SK-N-DZ (cell line): ENCODE measurements around the gene SFXN4.
"Not testable (repeated sequence)": the region's sequence is repeated elsewhere in the genome, so short reads cannot be mapped to it uniquely, and the experiment has no call there.

ENCODE experiments used
- DNase-seq: peaks from one replicate; pipeline ENCODE4 v3.0.0-alpha.2; 2015; ENCODE audit warnings: low spot score
- small RNA-seq, 2 experiments: library from RNA; depleted of rRNA; stranded (forward); fragments of <200 nt; gene quantifications; one replicate each; pipeline ENCODE3, GENCODE V24; 2014

Gene SFXN4

DNA sequence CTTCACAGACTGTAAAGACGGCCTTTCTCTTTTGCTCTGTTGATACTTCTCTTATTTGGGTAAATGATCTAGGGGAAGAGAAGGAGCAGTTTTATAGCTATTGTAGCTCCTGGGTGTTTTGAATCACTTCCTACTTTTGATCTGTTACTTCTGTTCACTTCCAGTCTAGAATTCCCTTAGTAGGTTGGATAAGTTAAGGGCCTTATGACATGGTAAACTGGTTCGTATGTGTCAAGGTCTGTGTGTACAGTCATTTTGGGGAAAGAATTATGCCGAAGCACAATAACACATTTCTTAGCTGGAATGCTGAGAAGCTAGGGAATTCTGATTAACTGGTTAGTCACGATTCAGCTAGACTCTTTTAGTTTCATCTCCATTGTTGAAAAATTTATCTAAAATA lies 53.5 kb downstream of the SFXN4 start:
- DNase-seq: no peak

DNA sequence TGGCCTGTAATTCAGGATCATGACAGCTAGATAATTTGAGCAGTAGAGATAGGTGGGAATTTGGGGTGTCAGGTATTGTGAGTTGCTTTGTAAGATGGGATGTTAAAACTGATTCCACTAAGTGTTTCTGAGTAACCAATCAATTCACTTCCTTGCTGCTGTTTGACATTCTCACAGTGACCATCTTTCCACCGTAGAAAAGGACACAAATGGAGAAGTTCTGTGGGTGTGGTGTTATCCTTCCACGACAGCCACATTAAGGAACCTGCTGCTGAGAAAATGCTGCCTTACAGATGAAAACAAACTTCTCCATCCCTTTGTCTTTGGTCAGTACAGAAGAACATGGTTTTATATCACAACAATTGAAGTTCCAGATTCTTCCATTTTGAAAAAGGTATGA lies 57.7 kb downstream of the SFXN4 start:
- not testable (repeated sequence) for DNase-seq

DNA sequence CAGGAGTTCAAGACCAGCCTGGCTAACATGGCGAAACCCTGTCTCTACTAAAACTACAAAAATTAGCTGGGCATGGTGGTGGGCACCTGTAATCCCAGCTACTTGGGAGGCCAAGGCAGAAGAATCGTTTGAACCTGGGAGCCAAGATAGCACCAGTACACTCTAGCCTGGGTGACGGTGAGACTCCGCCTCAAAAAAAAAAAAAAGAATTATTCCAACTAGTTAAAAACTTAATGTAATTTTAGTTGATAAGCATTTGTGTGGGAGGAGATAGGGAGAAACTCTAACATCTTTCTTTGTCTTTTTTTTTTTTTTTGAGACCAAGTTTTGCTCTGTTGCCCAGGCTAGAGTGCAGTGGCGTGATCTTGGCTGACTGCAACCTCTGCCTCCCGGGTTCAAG lies 58.4 kb downstream of the SFXN4 start:
- DNase-seq: not testable (repeated sequence)

GRCh38 chr10:119105899-119106298 lies 59.6 kb downstream of the SFXN4 start:
- DNase-seq: not testable (repeated sequence)

DNA sequence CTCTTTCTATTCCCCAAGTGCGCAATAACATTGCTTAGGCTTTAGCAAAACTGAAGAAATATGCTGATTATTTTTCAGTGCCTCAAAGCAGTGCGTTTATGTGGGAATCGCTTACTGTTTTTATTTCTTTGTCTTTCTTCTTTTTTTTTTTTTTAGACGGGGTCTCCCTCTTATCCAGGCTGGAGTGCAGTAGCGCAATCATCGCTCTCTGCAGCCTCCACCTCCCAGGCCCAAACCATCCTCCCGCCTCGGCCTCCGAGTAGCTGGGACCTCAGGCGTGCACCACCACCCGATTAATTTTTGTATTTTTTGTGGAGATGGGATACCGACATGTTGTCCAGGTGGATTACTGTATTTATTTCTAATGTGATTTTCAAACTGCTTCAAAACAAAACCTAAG lies 60.4 kb downstream of the SFXN4 start:
- DNase-seq: no peak

DNA sequence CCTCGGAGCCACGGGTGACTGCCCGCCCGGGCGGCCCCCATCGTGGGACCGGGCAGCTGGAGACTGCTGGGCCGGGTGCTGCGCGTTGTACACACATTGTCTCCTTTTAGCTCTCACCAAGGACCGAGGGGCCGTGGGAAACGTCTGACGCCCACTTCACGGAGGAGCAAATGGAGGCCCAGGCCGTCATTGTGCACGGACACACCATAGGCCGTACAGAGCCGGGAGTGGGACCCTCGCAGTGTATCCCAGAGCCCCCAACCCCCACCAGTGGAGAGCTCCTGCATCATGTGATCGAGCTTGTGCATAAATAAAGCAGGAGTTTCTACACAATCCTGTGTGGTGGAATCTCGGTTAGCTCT lies 60.9 kb downstream of the SFXN4 start:
- peak; percentile 34 for DNase-seq

DNA sequence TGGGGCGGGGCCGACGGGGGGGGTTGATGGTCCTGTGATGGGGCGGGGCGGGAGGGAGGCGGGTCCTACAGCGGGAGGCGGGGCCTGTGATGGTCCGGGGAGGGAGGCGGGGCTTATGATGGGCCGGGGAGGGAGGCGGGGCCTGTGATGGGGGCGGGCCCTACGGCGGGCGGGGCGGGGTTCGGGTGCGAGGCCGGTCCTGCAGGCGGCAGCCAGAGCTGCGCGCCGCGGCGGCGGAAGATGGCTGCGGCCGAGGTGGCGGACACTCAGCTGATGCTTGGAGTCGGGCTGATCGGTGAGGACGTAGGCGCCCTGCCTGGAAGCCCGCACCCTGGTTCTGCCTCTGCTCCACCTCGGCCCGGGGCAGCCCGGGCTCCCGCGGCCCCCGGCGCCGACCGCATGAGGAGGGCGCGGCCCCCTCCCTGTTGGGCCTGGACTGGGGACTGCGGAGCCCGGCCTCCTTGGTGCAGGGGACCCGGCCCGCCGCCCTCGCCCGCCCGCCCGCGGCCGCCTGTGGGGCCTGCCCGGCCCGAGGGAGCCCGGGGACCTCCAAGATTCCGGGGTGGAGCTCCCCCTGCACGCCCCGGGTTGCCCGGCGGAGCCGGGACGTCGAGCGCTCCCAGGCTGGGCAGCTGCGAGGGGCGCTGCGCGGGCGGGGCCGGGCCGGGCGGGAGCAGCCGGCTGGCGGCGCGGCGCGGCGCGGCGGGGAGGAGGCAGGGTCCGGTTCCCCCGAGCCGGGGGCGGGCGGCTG lies 61.4 kb downstream of the SFXN4 start, which contains the start of gene DENND10:
DENND10 (plus strand) TSS at position 211 of the 751 bp plus-strand sequence; CDS start at position 241, 30 bp downstream.
- DNase-seq: peak; percentile 72

- DNase-seq: peak; percentile 65
Observed at GRCh38 chr10:119103241-119103902, 62.1 kb downstream of the SFXN4 start.

GRCh38 chr10:119101366-119102098 lies 64.0 kb downstream of the SFXN4 start:
- no peak for DNase-seq

DNA sequence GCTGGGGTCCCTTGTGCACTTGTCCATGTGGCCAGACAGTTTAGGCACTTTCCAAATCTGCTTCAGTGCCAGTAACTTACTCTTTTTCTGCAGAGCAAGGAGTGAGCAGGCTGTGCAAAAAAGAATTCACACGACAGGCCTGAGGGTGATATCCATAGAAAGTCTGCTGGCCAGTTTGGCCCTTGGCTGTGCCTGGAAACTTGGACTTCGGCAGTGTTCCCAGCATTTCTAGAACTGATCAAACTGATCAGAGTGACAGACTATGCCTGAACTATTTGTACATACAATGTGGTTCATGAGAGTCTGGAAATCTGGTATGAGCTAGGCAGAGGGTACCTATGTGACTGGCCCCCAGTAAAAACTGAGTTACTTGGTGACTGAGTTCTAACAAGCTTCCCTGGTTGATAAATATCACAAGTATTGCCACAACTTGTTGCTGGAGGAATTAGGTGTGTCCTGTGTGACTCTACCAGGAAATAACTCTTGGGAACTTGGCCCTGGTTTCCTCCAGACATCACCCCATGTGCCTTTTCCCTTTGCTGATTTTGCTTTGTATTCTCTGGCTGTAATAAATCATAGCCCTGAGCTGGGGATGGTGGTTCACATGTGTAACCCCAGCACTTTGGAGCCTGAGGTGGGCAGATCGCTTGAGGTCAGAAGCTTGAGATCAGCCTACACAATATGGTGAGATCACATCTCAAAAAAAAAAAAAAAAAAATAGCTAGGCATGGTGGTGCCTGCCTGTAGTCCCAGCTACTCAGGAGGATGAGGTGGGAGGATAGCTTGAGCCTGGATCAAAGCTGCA lies 64.9 kb downstream of the SFXN4 start:
- no peak for DNase-seq

DNA sequence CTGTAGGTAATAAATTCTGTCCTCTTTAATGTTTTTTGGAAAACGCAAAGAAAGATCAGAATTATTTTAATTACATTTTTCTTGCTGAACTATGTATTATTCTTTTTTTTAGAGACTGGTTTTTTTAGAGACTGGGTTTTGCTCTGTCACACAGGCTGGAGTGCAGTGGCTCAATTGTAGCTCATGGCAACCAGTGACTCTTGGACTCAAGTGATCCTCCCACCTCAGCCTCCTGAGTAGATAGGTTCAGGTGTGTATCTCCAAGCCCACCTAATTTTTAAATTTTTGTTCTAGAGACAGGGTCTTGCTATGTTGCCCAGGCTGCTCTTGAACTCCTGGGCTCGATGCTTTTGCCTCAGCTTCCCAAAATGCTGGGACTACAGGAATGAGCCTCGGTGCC lies 66.9 kb downstream of the SFXN4 start:
- DNase-seq: no peak

DNA sequence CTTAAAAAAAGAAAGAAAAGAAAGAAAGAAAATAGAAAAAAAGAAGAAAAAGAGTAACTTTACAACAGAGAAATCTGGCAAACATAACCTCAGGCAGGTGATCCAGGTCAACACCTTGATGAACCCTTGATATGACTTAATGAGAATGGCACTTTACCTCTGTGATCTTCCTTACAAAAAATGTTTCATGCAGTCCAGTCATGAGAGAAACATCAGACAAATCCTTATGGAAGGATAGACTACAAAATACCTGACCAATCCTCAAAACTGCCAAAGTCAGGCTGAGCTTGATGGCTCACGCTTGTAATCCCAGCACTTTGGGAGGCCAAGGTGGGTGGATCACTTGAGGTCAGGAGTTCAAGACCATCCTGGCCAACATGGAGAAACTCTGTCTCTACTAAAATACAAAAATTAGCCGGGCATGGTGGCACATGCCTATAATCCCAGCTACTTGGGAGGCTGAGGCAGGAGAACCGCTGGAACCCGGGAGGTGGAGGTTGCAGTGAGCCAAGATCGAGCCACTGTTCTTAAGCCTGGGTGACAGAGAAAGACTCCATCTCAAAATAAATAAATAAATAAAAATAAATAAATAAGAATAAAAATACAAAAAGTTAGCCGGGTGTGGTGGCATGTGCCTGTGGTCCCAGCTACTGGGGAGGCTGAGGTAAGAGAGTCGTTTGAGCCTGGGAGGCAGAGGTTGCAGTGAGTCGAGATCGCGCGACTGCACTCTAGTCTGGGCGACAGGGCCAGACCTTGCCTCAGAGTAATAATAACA lies 68.7 kb downstream of the SFXN4 start:
- DNase-seq: not testable (repeated sequence)

DNA sequence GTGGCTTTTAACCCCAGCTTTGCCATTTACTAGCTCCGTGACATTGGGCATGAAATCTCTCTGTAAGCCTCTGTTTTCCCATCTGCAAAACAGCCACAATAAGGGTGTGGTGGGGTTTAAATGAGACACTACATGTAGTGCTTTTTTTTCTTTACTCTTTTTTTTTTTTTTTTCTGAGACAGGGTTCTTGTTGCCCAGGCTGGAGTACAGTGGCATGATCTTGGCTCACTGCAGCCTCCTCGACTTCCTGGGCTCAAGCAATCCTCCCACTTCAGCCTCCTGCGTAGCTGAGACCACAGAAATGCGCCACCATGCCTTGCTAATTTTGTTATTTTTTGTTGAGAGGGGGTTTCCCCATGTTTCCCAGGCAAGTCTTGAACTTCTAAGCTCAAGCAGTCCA lies 69.9 kb downstream of the SFXN4 start:
- no peak for DNase-seq

DNA sequence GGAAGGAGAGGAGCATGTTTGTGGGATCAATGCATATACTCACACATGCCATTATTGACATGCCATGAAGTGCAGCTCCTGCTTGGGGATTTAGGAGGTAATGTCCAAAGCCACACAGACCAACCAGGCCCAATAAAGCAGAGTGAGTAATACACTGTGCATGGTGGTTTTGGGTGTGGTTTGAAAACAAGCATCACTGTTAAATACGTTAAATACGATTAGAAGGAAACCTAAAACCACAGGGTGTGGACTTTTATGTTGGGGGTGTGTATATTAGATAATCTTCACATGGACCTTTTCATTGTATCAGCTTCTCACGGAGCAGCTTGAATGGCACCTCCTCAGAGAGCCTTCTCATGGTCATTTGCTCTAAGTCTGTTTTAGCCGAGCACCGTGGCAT lies 74.5 kb downstream of the SFXN4 start:
- DNase-seq: no peak

Small RNA genes within 50 kb of the gene (small RNA-seq; reads per million reads assigned to genes)
- gene AL355598.1 (0 reads per million in 2 experiments), gene RN7SL749P (0 to 0.13 reads per million in 2 experiments)
